RCC 7860 (cell line): ENCODE measurements around the gene RTKN.
"Not testable (repeated sequence)": the region's sequence is repeated elsewhere in the genome, so short reads cannot be mapped to it uniquely, and the experiment has no call there.

Experiments used
- DNase-seq: peaks from one replicate; pipeline ENCODE4 v3.0.0-alpha.2; 2015; ENCODE audit warnings: low spot score
- FAIRE-seq: peaks from 2 replicates; lab custom pipeline; 2012; peaks lifted over from hg19 to GRCh38; lab: Jason Lieb, UNC

RTKN gene

GRCh38 chr2:74462054-74462785 lies 20.5 kb upstream of the RTKN start:
- FAIRE-seq (no peak), DNase-seq (no peak)

- no peak for DNase-seq
- no peak for FAIRE-seq
Observed at GRCh38 chr2:74461187-74462053, 19.7 kb upstream of the RTKN start.

DNA sequence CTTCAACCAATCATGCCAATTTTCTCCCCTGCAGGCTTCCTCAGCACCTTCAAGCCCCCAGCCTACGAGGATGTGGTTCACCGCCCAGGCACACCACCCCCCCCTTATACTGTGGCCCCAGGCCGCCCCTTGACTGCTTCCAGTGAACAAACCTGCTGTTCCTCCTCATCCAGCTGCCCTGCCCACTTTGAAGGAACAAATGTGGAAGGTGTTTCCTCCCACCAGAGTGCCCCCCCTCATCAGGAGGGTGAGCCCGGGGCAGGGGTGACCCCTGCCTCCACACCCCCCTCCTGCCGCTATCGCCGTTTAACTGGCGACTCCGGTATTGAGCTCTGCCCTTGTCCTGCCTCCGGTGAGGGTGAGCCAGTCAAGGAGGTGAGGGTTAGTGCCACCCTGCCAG lies 18.4 kb upstream of the RTKN start:
- FAIRE-seq, result not testable (repeated sequence)

DNA sequence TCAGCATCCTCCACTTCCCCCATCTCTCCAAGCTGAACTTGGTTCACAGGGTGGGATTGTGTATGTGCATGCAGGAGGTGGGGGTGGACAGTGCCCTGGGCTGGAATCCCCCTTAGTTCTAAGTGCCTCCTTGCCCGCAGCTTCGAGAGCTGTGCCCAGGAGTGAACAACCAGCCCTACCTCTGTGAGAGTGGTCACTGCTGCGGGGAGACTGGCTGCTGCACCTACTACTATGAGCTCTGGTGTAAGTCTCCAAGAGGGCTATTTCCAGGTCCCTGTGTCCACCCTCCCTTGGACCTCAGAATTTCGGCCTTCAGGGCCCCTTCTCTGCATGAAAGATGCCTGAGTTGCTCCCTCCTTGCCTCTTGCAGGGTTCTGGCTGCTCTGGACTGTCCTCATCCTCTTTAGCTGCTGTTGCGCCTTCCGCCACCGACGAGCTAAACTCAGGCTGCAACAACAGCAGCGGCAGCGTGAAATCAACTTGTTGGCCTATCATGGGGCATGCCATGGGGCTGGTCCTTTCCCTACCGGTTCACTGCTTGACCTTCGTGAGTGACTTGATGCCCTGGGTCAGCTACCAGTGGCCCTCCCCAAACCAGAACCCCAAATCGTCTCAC lies 17.9 kb upstream of the RTKN start:
- not testable (repeated sequence) for FAIRE-seq, DNase-seq

More for the DNA sequence above, 18.4 kb upstream of the RTKN start:
- not testable (repeated sequence) for DNase-seq

- DNase-seq (no peak), FAIRE-seq (no peak)
Observed at GRCh38 chr2:74458938-74459363, 17.2 kb upstream of the RTKN start.

GRCh38 chr2:74458132-74458937 lies 16.6 kb upstream of the RTKN start, which contains the start of gene WBP1:
Gene WBP1, plus strand, starts transcription at chr2:74458438. Its CDS starts 165 bp downstream, at chr2:74458603.
- DNase-seq (peak; percentile 100), FAIRE-seq (peak; percentile 96)

DNA sequence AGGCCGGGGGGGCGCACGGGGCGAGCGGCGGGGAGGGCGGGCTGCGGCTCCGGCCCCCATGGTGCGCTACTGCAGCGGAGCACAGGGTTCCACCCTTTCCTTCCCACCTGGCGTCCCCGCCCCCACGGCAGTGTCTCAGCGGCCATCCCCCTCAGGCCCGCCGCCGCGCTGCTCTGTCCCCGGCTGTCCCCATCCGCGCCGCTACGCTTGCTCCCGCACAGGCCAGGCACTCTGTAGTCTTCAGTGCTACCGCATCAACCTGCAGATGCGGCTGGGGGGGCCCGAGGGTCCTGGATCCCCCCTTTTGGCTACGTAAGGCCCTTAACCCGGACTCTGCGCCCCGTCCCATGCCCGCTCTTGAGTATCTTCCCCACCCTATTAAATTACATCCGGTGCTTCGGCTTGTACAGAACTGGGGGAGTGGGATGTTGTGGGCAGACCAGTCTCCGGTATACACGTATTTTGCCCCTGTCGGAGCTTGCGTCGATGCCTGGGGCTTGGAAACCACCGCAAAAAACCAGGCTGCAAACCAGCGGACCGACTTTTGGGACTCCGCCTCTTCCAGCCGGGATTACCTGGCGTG lies 15.9 kb upstream of the RTKN start:
- DNase-seq (no peak), FAIRE-seq (no peak)

DNA sequence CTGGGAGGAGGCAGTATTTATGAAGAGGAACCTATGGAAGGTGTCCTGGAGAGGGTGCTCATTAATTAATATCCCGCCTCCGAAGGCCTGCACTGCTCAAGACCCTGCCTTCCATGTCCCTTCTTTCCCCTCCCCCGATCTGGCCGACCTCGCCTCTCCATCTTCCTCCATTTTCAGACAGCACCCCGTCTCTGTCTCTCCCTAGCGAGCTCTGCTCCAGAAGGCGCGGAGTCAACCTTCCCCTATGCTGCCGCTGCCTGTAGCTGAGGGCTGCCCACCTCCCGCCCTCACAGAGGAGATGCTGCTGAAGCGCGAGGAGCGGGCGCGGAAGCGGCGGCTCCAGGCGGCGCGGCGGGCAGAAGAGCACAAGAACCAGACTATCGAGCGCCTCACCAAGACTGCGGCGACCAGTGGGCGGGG lies 15.4 kb upstream of the RTKN start:
- FAIRE-seq (no peak), DNase-seq (peak; percentile 31)

DNA sequence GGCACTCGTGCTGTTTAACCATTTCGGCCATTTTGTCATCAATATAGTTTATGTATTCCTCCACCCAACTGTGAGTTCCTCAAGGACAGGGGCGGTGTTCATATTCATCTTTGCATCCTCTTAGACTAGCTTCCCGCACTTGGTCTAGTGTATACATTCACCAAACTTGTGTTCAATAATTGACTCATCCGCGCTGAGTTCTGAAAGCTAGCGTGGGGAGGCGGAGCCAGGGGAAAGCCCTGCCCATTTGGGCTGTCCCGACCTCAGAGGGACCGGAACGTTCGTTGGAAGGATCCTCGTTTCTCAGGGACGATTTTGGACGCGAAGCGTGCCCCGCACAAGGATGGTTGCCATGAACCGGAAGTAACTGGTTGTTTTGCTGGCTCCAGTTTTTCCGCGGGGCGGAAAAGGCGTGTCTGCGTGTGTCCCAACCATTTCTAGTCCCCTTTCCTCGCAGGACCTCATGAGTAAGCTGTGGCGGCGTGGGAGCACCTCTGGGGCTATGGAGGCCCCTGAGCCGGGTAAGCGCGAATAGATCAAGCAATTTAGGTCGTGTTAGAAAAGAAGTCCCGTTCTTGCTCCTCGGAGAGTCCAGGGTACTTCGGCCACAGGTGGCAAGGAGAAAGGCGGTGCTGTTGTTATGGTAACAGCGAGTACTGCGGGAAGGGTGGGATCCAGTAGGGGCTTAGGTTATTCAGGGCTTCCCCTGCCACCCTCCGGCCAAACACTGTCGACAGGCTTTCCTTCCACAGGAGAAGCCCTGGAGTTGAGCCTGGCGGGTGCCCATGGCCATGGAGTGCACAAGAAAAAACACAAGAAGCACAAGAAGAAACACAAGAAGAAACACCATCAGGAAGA lies 13.1 kb upstream of the RTKN start, which contains the start of gene INO80B:
Gene INO80B (plus strand): TSS at position 434 of the 858 bp plus-strand sequence. CDS start 30 bp downstream, at position 464.
- peak; percentile 96 for DNase-seq
- FAIRE-seq, result peak; percentile 90

GRCh38 chr2:74450570-74451190 lies 8.9 kb upstream of the RTKN start:
- no peak for FAIRE-seq
- no peak for DNase-seq

DNA sequence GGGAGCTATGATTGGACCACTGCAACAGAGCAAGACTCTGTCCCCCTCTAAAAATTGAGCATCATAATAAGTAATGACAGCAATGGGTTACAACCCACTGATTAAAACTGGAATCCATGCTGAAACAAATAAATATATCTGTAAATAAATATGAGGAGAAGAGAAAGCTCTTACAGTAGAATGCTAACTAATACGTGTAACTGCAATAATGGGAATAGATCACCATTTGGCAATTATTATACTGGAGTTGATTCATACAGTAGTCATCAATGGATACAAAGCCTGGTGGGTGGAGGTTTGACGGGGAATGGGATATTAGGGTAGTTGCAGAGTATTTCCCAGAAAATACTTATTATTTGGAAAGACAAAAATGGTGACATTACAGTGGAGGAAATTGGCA lies 7.0 kb upstream of the RTKN start:
- DNase-seq (no peak), FAIRE-seq (no peak)

DNA sequence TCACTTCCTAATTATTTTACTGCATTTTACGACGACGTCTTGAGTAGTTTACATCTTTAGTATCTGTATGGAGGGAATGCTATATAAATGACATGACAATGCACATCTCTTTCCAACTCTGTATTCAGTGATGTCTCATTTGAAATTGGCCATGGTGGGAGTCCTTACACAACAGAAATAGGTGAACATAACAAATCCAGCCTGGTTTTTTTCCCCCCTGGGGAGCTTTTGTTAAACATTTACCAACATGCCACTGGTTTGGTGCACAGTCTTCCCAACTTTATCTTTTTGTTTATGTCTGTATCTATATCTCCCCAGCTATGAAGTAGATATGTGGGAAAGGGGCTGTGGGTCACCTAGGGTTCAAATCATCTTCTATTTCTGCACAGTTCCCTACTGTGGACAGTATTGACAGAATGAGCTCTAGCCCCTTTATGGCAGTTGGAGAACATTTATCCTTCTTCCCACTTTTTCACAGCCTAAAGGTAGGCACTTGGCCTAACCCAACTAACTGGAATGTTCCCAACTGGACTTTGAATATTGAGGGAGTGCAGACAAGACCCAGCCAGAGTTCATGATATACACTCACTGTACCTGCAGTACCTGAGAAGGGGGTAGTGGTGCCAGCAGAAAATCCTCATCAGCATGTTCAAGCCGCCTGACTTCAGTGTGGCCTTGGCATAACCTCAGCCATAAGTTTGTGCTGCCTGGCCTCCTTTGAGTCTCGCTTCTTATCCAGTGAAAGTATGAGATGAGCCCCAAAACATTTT lies 5.7 kb upstream of the RTKN start:
- DNase-seq, result no peak
- FAIRE-seq, result no peak

GRCh38 chr2:74444498-74445318 lies 3.0 kb upstream of the RTKN start:
- no peak for FAIRE-seq

DNA sequence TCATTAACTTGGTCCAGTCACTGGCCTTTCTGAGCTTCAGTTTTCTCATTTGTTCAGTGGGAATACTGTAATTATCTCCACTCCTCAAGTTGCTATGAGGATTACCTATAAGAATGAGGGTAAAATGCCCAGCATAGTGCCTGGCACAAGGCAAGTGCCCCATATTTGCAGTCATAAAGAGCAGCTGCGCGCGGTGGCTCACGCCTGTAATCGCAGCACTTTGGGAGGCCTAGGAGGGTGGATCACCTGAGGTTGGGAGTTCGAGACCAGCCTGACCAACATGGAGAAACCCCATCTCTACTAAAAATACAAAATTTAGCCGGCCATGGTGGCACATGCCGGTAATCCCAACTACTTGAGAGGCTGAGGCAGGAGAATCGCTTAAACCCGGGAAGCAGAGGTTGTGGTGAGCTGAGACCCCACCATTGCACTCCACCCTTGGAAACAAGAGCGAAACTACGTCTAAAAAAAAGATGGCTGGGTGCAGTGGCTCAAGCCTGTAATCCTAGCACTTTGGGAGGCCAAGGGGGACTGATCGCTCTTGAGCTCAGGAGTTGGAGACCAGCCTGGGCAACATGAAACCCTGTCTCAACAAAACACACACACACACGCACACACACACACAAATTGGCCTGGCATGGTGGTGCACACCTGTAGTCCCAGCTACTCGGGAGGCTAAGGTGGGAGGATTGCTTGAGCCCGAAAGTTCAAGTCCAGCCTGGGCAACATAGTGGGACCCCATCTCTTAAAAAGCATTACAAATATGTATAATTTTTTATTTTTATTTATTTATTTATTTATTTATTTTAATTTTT lies 953 bp upstream of the RTKN start:
- FAIRE-seq, DNase-seq: not testable (repeated sequence)

More at GRCh38 chr2:74444498-74445318, 3.0 kb upstream of the RTKN start:
- no peak for DNase-seq

GRCh38 chr2:74441170-74441689 lies 507 bp downstream of the RTKN start:
- no peak for DNase-seq
- no peak for FAIRE-seq
